Mucosa of descending colon (tissue), 3 donors: ENCODE measurements around the gene COG5. TPM values are rescaled to one million over a fixed set of nuclear protein-coding genes. Genes with fewer than 3 reads are reported as not detected.

ENCODE experiments used
- ATAC-seq: fragments of 200-7000 bp; cut with Tn5 transposase; one replicate; pipeline ENCODE4 v1.9.1; 2020; ENCODE audit warnings: mild to moderate bottlenecking, moderate library complexity
- DNase-seq, 3 donors: peaks; one replicate each; pipeline ENCODE4 v3.0.0-alpha.2; 2020
- H3K36me3 ChIP-seq: fragments of 200-600 bp; one replicate; pipeline ENCODE4 v1.8.0; 2021; ENCODE audit warnings: low read depth, mild to moderate bottlenecking
- H3K4me1 ChIP-seq: fragments of 200-600 bp; one replicate; pipeline ENCODE4 v1.8.0; 2021; ENCODE audit warnings: low read depth, mild to moderate bottlenecking
- H3K4me3 ChIP-seq: fragments of 200-600 bp; one replicate; pipeline ENCODE4 v1.8.0; 2021; ENCODE audit warnings: mild to moderate bottlenecking
- H3K9me3 ChIP-seq: fragments of 200-600 bp; one replicate; pipeline ENCODE4 v1.8.0; 2021; ENCODE audit warnings: mild to moderate bottlenecking
- intact Hi-C, 2 donors: fragments of 100-400 bp; cut with DNase I in 1 of 2; cut with micrococcal nuclease in 1 of 2; formaldehyde crosslinking; loops; one replicate each; pipeline versions ENCODE4 v1.11.0 to v1.11.1; 2022; cut with DNase I, micrococcal nuclease
- total RNA-seq, 3 donors: library from RNA; stranded (reverse); fragmentation: NEBNext Ultra II Directional in 2 of 3; extraction: Animal tissue kit (Norgen Biotek cat#: 25700) in 2 of 3; gene quantifications; one replicate each; pipeline versions ENCODE4 v1.2.1 to v1.2.4, GENCODE V29; 2021 to 2023
- TF ChIP-seq, protein P1 (sequence below): fragments of 200-600 bp; IDR thresholded peaks from one replicate; pipeline ENCODE4 v1.8.0; 2022; ENCODE audit warnings: antibody characterized with exemption, mild to moderate bottlenecking
- donor health status: DM: no; HTN: no; CAD: no; lungs with moderate emphysema.
- donor health status: DM: no; HTN: no; CAD: no.
- donor health status: DM: no; HTN: yes; CAD: no.

COG5 gene
- total RNA-seq, 3 donors from 2014 or later, result 46.8 to 56.4 (median 47.7) TPM

DNA sequence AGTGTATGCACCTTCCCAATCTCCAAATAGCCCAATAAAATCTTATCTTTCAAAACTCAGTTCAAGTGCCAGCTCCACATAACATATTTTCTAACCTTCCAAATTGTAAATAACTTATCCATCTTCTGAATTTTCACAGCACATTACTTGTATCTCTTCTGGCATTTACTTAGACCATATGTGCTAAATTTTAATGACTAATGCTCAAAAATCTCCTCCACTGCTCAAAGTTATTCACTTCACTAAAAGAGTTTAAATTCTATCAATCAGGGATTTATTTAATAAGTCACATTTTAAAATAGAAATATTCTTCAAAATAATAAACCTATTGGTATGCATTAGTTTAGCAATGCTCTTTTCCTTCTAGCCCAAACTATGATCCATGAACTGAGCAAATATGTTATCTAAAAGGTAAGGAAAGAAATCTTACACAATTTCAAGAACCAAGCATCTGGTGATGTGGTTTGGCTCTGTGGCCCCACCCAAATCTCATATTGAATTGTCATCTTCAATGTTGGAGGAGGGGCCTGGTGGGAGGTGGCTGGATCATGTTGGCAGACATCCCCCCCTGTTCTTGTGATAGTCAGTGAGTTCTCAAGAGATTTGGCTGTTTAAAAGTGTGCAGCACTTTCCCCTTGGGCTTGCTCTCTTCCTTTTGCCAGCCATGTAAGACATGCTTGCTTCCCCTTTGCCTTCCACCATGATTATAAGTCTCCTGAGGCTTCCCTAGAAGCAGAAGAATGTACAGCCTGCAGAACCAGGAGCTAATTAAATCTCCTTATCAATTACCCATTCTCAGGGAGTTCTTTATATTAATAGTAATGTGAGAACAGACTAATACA is 121.9 kb downstream of the COG5 start:
- intact Hi-C loops, result no loop called here
- Histone ChIP-seq H3K9me3 (no peaks in the 10 kb centered on the region), H3K4me1 (no peaks in the 10 kb centered on the region), H3K4me3 (no peak overlapping the region), H3K36me3 (no peaks in the 10 kb centered on the region)
- ATAC-seq (no peak), DNase-seq (no peak)
- TF ChIP-seq, protein P1, sequence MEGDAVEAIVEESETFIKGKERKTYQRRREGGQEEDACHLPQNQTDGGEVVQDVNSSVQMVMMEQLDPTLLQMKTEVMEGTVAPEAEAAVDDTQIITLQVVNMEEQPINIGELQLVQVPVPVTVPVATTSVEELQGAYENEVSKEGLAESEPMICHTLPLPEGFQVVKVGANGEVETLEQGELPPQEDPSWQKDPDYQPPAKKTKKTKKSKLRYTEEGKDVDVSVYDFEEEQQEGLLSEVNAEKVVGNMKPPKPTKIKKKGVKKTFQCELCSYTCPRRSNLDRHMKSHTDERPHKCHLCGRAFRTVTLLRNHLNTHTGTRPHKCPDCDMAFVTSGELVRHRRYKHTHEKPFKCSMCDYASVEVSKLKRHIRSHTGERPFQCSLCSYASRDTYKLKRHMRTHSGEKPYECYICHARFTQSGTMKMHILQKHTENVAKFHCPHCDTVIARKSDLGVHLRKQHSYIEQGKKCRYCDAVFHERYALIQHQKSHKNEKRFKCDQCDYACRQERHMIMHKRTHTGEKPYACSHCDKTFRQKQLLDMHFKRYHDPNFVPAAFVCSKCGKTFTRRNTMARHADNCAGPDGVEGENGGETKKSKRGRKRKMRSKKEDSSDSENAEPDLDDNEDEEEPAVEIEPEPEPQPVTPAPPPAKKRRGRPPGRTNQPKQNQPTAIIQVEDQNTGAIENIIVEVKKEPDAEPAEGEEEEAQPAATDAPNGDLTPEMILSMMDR, result no peak

DNA sequence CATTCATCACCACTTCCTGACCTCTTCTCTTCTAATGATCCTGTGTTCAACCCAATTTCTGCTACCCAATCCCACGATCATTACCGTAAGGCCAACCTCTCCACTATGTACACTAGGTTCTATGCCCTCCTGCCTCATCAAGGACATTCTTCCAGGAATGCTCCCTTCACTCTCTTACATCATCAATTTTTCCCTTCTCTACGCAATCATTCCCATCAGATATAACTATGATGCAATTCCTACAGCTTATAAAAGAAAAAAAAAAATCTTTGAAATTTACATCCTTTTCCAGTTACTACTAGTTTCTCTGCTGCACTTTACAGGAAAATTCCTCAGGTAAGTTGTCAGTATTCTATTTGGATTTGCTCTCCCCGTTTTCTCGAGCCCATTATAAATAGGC is 124.7 kb downstream of the COG5 start:
- no peaks in the 10 kb centered on the region for H3K36me3 ChIP-seq
- intact Hi-C loops, result no loop called here
- H3K9me3 ChIP-seq, result no peaks in the 10 kb centered on the region
- no peak overlapping the region for H3K4me3 ChIP-seq
- DNase-seq, result no peak
- no peak for ATAC-seq
- TF ChIP-seq, protein P1, result no peak
- H3K4me1 ChIP-seq, result no peaks in the 10 kb centered on the region

DNA sequence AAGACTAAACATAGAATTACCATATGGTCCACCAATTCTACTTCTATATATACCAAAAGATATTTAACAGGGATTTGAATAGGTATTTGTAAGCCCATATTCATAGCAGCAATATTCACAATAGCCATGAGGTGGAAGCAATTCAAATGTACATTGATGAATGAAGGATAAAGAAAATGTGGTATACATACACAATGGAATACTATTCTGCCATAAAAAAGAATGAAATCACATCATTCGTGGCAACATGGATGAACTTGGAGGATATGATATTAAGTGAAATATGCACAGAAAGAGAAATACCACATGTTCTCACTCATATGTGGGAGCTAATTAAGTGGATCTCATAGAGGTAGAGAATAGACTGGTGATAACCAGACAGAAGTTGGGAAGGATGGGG is 128.0 kb downstream of the COG5 start:
- ATAC-seq (no peak), DNase-seq (no peak)
- Histone ChIP-seq H3K36me3 (no peaks in the 10 kb centered on the region), H3K4me3 (no peak overlapping the region), H3K9me3 (no peaks in the 10 kb centered on the region), H3K4me1 (no peaks in the 10 kb centered on the region)
- intact Hi-C loops, result no loop called here
- TF ChIP-seq, protein P1, result no peak

DNA sequence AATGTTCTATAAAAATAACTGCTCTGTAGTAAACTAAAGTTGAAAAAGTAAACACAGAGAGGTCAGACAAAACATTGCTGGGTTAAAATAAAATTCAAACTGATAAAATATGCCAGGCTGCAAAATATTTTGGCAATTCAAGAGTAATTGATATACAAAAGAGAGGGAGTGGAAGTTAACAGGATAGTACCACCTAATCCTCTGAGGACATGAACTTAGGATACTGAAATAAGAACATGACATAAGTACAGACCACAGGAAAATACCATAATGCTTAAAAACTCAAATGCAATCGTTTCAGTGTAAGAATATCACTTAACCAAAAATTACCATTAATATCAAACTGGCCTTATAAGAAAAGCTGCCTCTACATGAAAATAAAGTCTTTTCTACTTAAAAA is 131.5 kb downstream of the COG5 start:
- ATAC-seq (no peak), DNase-seq (no peak)
- Histone ChIP-seq H3K36me3 (no peaks in the 10 kb centered on the region), H3K4me1 (no peaks in the 10 kb centered on the region), H3K4me3 (no peak overlapping the region), H3K9me3 (no peaks in the 10 kb centered on the region)
- intact Hi-C loops, result no loop called here
- TF ChIP-seq, protein P1, result no peak

DNA sequence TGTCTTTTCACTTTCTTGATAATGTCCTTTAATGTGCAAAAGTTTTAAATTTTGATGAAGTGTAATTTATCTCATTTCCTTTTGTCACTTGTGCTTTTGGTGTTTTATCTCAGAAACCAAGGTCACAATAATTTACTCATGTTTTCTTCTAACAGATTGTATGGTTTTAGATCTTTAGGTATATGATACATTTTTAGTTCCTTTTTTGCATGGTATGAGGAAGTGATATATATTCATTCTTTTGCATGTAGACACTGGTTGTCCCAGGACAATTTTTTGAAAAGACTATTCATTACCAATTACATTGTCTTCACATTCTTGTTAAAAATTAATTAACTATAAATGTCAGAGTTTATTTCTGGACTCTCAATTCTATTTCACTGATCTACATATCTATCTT is 133.7 kb downstream of the COG5 start:
- no peaks in the 10 kb centered on the region for H3K4me1 ChIP-seq
- TF ChIP-seq, protein P1, result no peak
- ATAC-seq (no peak), DNase-seq (no peak)
- intact Hi-C loops, result no loop called here
- no peak overlapping the region for H3K4me3 ChIP-seq
- no peaks in the 10 kb centered on the region for H3K9me3 ChIP-seq
- no peaks in the 10 kb centered on the region for H3K36me3 ChIP-seq
